GM19397 (cell line): Measurements from ENCODE around the gene USP11.

ENCODE experiments used
- ATAC-seq: cut with Tn5 transposase; IDR thresholded peaks from one replicate; pipeline ENCODE4 v1.9.1; 2021; ENCODE audit warnings: mild to moderate bottlenecking, moderate library complexity; ENCODE audit not compliant: unreplicated experiment

Gene USP11

DNA sequence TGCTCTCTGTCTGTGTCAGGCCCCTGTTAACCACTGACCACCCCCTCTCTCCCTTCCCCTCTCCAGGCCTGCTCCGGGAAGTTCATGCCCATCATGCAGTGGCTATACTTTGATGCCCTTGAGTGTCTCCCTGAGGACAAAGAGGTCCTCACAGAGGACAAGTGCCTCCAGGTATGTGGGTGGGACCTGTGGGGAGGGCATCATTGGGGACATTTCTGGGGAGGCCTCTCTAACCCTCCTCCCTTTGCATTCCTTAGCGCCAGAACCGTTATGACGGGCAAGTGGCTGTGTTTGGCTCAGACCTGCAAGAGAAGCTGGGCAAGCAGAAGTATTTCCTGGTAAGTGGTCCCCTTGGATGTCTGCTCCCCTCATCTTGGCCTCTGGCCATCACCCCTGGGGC, 29.9 kb upstream of the USP11 start:
- ATAC-seq = no peak

DNA sequence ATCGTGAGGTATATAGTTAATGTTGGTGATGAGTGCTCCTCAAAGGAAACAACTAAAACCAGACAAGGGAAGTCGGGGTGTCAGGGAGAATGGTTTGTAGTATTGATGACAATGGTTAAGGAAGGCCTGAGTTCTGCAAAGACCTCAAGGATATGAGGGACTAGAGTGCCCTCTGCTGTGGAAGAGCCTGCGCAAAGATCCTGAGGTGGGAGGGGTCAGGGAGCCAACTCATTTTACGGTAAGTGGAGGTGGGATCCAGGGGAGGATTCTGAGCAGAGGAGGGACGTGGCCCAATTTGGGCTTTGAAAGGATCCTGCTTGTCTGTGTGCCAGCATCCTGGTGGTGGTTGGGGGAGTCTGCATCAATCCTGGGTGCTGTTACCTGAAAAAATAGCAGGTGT, 27.8 kb upstream of the USP11 start:
- ATAC-seq = no peak

DNA sequence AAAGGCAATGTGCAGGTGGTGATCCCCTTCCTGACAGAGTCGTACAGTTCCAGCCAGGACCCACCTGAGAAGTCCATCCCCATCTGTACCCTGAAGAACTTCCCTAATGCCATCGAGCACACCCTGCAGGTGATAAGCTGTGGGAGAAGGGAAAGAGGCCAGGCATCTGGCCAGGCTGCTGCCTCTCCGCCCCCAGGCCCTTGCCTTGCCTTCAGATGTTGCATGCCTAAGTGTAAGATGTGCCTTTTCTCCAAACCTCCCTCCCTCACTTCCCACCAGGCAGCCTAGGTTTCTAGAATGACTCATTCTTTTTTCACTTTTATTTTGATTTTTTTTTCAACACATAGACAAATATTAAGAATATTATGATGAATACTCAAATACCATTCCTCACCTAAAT, 26.5 kb upstream of the USP11 start:
- ATAC-seq = no peak

DNA sequence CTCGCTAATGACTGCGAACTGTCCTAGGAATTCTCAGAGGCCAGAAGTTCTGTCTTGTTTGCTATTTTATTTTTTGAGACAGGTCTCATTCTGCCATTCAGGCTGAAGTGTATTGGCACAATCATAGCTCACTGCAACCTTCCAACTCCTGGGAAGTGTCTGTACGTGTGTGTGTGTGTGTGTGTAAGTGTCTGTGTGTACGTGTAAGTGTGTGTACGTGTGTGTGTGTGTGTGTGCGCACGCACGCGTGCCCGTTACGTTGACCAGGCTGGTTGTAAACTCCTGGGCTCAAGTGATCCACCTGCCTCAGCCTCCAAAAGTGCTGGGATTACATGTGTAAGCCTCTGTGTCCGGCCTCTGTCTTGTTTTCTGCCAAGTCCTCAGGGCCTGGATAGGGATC, 24.7 kb upstream of the USP11 start:
- ATAC-seq = no peak

DNA sequence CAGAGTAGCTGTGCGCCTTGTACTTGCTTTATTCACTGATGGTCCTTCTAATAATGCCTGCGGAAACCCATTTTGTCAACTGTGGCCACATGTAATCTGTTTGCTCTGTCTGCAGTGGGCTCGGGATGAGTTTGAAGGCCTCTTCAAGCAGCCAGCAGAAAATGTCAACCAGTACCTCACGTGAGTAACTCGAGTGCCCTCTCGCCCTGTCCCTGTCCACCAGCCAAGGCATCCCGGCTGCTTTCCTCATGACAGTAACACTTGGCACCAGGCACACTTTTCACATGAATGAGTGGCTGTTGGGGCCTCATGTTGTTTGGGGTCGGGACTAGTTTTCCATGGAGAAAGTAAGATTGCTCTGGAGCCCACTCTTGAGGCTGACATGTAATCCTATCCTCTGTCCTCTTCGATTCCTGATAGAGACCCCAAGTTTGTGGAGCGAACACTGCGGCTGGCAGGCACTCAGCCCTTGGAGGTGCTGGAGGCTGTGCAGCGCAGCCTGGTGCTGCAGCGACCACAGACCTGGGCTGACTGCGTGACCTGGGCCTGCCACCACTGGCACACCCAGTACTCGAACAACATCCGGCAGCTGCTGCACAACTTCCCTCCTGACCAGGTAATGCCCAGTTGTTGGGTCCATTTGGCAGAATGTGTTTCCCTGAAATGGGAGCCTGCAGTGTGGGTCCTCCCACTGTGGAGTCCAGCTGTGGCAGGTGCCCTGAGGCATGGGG, 23.1 kb upstream of the USP11 start:
- ATAC-seq = no peak

DNA sequence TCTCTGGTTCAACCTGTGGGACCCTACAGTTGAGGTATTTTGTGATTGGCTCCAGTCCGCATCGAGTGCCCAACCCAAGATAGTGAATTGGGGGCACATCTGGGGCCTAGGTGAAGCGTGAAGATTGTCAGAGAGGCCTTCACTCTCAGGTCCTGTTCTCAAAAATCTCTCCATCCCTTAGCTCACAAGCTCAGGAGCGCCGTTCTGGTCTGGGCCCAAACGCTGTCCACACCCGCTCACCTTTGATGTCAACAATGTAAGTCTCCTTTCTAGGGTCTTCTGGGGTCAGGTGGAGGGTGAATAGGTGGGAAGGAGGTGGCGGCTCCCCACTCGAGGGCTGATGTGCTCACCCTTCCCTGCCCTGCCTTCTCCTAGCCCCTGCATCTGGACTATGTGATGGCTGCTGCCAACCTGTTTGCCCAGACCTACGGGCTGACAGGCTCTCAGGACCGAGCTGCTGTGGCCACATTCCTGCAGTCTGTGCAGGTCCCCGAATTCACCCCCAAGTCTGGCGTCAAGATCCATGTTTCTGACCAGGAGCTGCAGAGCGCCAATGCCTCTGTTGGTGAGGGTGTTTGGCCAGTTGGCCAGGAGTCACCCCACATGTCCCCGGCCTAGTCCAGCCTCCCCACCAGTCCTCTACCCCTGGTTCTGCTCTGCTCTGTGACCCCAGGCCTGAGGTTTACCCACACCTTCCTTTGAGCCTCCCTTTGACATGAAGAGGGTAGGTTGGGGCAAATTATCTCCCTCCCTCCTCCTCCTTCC, 22.0 kb upstream of the USP11 start:
- no peak for ATAC-seq

DNA sequence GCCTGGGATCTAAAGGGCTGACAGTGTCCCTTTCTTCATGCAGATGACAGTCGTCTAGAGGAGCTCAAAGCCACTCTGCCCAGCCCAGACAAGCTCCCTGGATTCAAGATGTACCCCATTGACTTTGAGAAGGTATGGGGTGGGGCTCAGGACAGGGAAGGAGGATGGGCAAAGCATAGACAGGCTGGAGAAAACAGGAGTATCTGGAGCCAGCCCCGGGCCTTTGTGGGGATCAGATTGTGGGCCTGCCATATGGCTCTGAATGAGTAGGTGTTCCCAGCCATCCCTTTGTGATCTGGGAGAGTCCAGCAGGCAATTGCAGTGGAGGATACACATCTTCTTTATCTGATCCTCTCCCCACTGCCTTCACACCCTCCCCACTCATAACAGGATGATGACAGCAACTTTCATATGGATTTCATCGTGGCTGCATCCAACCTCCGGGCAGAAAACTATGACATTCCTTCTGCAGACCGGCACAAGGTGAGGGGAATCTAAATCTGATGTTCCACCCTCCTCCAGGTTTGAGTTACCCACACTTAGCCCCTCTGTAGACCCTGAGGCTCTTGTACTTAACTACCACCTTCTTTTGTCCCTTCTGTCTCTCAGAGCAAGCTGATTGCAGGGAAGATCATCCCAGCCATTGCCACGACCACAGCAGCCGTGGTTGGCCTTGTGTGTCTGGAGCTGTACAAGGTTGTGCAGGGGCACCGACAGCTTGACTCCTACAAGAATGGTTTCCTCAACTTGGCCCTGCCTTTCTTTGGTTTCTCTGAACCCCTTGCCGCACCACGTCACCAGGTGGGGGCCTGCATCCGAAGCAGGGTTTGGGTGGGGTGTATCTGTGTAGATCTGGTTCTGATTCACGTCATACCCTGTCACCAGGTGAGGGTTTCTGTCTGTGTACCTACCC, 20.2 kb upstream of the USP11 start:
- ATAC-seq = no peak

DNA sequence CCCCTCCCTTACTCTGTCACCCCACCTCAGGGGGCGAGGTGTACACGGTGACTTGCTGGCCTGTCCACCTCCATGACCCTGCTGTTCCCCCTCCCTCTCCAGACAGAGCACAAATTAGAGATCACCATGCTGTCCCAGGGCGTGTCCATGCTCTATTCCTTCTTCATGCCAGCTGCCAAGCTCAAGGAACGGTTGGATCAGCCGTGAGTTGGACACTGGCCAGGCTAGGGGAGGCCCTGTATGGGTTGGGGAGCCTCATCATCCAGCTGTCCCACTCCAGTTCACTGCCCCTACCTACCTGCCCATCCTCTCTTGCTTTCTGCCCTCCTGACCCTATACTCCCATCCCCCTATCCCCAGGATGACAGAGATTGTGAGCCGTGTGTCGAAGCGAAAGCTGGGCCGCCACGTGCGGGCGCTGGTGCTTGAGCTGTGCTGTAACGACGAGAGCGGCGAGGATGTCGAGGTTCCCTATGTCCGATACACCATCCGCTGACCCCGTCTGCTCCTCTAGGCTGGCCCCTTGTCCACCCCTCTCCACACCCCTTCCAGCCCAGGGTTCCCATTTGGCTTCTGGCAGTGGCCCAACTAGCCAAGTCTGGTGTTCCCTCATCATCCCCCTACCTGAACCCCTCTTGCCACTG, 18.3 kb upstream of the USP11 start:
- ATAC-seq = no peak

DNA sequence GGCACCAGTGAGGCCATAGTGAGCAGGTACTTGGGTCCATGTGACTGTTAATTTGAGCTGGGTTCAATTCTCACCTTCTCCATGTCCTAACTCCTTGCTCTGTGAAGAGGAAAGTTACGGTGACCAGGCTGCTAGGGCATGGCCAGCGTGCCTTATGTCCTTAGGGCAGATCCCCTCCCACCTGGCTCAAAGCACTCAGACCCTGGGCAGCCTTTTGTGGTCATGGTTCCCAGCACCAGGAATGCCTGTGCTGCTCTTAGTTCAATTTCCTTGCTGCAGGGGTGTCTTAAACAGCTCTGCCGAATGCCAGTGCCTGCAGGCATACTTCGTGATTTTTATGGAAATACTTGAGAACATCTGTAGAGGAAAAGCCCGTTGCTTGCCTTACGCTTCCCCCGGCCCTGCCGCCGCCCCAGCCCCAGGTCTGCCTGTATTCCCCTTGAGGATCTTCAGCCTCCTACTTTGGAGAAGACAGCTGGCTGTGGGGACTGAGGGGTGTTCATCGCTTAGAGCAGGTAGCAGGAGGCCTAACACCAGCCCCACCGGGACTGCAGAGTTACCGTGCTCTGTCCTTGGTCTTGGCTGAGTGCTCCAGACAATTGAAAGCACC, 17.4 kb upstream of the USP11 start:
- no peak for ATAC-seq

DNA sequence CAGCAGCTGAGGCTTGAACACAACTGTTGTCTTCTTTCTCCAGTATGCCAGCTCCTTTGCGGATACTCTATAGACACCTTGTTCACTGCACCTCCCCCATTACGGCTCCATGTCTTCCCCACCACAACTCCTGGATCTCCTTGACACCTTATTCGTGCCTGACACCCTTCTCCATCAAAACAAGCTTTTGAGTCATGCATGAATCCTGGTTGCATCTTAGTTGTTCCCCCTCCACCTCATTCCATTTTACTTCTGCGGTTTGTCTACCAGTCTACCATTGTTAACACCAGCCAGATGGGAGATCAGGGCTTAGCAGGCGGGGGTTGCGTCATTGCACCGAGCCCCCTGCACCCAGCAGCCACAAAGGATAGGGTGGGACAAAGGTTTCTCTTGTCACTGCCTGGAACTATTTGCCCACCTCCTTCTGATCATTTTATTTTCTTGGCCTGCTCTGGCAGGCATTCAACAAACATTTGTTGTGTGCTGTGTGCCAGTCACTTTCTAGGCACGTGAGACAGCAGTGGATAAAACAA, 16.4 kb upstream of the USP11 start:
- no peak for ATAC-seq

DNA sequence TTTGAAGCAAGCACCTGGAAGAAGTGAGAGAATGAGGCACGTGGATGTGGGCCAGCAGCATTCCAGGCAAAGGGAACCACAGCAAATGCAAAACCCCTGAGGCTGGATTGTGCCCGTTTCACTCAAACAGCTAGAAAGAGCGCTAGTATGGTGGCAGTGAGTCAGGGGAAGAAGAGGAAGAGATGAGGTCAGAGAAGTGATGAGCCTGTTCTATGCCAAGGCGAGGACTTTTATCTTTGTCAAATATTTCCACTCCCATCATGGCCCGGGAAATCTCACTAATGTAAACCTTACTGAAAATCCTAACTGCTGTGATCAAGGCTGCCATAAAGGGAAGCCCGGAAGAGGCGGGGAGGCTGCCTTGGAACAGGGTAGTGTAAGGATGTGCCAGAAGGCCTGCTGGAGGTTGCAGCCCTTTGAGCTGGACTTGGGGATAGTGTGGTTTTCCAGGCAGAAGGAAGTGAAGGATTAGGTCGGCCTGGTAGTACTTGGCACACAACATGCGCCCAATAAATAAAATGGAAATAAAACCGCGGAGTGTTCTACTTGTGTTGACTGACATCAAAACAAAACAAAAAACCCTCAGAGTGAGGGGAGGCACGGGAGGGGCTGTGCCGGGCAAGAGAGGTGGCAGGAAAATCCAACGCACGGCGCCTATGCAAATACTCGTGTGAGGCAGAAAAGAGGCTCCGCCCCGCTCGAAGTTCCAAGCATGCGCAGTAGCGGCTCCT, 15.5 kb upstream of the USP11 start:
- no peak for ATAC-seq

DNA sequence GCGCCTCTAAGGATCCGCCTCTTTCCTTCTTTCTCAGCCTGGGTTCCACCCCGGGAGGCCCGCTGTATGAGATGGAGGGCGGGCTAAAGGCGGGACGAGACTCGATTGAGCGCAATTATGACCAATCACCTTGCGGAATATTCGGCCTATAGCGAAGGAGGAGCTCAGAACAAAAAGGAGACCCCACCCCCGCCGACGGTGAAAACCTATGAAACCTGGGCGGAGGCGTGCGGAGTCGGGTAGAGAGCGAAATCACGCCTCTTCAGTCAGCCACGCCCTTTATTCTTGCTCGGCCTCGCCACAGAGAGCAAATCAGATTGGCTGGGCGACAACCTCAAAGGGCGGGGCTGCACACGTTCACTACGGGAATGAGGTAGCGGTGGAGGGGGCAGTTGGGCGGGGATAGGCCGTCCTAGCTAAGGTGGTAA, 14.9 kb upstream of the USP11 start:
- ATAC-seq = peak; percentile 76

DNA sequence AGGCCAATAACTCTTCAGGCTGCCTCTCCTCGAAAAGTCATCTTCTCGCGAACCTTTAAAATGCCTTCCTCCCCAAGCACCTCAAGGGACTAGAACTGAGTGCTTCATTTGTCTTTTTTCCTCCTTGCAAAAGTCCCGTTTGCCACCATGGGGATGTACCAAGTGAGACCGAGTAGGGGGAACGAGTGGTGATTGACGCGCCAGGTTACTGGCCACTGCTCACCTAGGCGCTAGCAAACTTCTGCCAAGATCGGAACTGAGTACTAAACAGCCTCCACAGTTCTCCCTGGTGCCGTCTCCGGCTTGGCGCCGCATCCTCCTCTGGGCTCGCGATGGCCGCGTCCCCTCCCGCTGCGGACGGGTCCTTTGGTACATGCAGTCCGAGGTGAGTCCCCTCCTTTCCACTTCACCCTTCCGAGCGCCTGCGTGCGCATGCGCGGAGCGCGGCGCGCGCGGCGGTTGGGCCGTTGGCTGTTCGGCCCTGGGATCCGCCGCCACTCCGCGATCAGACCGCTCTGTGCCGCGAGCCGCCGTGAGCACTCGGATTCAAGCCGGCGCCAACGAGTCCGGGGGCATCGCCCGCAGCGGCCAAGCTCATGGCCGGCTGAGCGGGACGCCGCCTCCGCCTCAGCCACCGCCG, 14.4 kb upstream of the USP11 start, which contains the start of gene CDK16:
Gene CDK16, plus strand, starts transcription at position 402 of the 640 bp plus-strand sequence. CDS start 4,877 bp downstream, outside the sequence.
- peak; percentile 47 for ATAC-seq

DNA sequence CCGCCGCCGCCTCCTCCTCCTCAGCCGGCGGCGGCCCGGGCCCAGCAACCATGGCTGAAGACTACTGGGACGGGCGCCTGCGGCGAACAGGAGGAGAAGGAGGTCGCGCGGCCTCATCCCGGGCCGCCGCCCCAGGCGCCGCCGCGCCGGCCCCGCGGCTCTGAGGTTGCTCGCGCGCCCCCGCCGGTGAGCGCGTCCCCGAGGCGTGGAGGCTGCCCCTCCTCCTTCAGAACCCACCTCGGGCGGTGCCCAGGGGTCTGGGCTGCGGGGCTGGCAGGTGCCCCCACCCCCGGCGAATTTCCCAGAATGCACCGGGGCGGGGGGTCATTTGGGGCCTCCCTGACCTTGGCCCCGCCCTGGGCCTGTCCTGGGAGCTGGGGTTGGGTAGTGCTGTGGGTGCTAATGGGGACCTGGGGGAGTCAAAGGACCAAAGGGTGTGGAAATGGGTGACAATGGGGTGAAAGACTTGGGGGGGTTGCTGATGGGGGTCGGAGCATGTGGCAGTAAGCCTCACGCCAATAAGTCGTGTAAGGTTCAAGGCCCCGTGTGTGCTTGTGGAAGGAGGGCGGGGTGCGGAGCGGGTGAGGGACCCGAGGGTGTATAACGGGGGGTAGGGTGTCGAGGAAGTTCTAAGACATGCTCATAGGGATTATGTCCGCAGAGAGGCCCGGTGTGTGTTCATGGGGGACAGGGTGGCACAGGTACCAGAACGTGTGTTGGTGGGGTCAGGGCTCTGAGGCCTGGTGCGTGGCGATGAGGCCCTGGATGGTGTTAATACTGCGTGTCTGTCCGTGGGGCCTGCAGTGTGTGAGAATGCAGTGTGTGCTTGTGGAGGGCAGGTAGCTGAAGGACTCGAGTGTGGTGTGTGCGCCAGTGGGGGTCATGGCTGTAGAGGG, 13.6 kb upstream of the USP11 start:
- ATAC-seq = no peak

DNA sequence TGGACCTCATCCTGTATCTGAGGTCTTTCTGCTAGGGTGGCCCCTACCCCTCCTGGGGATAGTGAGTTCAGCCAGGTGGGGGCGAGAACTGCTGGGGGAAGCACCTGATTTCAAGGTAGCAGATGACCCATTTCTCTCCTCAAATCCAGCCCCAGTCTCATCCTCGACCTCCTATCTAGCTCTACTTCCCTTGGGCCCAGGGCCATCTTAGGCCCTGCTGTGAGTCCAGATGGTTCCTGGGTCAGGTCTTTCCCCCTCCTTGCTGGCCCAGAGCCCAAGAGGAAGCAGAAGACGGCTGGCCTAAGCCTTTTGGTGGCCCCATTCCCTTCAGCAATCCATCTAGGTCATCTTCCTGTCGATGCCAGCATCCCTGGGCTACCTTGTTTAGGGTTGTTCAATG, 11.1 kb upstream of the USP11 start:
- ATAC-seq = no peak

DNA sequence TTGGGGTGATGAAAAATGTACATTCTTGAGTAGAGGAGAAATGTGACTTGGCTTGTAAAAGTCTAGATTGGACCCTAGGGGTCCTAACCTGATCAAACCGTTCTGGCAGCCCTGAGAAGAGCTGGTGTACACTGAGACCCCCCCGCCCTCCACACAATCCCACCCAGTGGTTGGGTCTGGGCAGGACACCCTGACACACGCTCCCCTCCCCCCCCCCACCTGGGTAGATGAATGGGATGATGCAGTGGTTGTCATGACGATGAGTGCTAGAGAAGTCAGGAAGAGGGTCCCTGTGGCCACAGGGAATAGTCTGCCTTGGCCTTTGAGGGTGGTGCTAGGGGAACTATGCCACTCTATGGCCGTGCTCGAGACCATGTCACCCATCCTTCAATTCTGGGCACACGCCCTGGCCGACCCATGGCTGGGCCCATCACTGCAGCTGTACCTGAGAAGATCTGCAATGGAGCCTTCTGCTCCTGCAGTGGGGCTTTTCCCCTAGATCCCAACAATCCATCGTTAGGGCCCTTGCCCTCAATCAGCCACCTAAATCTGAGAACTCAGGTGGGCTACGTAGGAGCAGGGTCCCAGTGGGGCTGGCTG, 10.0 kb upstream of the USP11 start:
- ATAC-seq = no peak

DNA sequence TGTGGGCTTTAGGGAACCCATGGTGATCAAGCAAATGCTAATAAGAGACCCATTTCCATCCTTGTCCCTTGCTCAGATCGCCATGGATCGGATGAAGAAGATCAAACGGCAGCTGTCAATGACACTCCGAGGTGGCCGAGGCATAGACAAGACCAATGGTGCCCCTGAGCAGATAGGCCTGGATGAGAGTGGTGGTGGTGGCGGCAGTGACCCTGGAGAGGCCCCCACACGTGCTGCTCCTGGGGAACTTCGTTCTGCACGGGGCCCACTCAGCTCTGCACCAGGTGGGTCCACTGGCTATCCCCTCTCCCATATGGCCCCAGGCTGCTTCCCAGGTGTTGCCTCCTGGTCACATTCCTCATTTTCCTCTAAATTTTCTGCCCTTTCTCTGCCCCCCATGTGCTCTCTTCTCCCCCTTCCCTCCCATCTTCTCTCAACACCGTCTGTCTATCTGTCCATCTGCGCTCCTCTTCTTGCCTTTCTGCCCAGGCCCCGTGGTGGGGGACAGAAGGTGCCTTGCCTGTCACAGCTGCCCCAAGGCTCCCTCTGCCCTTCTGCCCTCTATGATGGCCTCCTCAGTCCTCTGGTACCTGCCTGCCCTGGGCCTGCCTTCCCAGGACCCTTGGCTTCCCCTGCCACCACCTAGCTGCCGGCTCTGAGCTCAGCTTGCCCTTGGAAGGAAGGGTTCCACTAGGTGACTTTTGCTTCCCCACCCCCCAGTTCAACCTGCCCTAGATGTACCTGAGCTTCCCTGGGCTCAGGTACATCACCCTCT, 9.1 kb upstream of the USP11 start:
- ATAC-seq = no peak
